Measurements from ENCODE around the gene GRIN3A. TPM values are rescaled to one million over a fixed set of nuclear protein-coding genes. Genes with fewer than 3 reads are reported as not detected.

Gene GRIN3A
- total RNA-seq, 1 experiment from 2014 or later, result not detected

- no peaks in the 10 kb centered on the region for H3K4me1 Mint-ChIP-seq
- no peak overlapping the region for H2BK120ac ChIP-seq (ENCODE audit: low read depth, low read length, poor library complexity, severe bottlenecking)
These were observed 118.0 kb downstream of the GRIN3A start for GRCh38 chr9:101620452-101620851.

More at GRCh38 chr9:101620452-101620851, 118.0 kb downstream of the GRIN3A start:
- H4K20me1 ChIP-seq (ENCODE audit: control insufficient read depth, insufficient read depth, insufficient read length), result no peaks in the 10 kb centered on the region
- H3T11ph ChIP-seq (ENCODE audit: low read length), result no peak overlapping the region
- Mint-ChIP-seq H3K36me3 (ENCODE audit: insufficient read depth in 1 of 3, low read depth in 3 of 3) (no peaks in the 10 kb centered on the region; a peak in 1 of 7 replicates), H3K27me3 (ENCODE audit: low read depth) (no peaks in the 10 kb centered on the region), H3K4me3 (no peak overlapping the region), H3K9me3 (no peaks in the 10 kb centered on the region; a peak in 1 of 5 replicates), H3K27ac (no peak overlapping the region)
- no peak overlapping the region for H3K4ac ChIP-seq (ENCODE audit: low read depth, low read length)
- H4K5ac ChIP-seq (ENCODE audit: insufficient read length, low read depth, low read length), result no peak overlapping the region
- no peaks in the 10 kb centered on the region for H3K79me1 ChIP-seq (ENCODE audit: insufficient read depth, low read depth, low read length, poor library complexity, severe bottlenecking)
- H3K14ac ChIP-seq (ENCODE audit: insufficient read depth, low read length), result no peak overlapping the region
- no peak overlapping the region for H3K4me2 ChIP-seq (ENCODE audit: insufficient read depth, insufficient read length, low read length)
- no peak overlapping the region for H2BK20ac ChIP-seq (ENCODE audit: low read depth, low read length, poor library complexity, severe bottlenecking)
- H3K23me2 ChIP-seq (ENCODE audit: insufficient read length, low read depth, low read length, poor library complexity, severe bottlenecking), result no peaks in the 10 kb centered on the region
- WGBS (ENCODE audit: extremely low coverage, insufficient read length, low lambda C conversion rate), result no CpG with 5 or more reads among the region's 1 CpG
- no peak overlapping the region for H2BK15ac ChIP-seq (ENCODE audit: low read depth, low read length)
- no peaks in the 10 kb centered on the region for H3K4me1 ChIP-seq (ENCODE audit: insufficient read depth, low read length)
- no peak overlapping the region for H2AK5ac ChIP-seq (ENCODE audit: insufficient read length, low read length)
- H3K79me2 ChIP-seq (ENCODE audit: insufficient read depth, low read length), result no peaks in the 10 kb centered on the region
- no peaks in the 10 kb centered on the region for H3K9me3 ChIP-seq (ENCODE audit: control insufficient read depth, low read depth, low read length)
- H4K91ac ChIP-seq (ENCODE audit: insufficient read length, low read depth, low read length), result no peak overlapping the region
- no peak overlapping the region for H2BK5ac ChIP-seq (ENCODE audit: insufficient read length, low read length)
- H3K23ac ChIP-seq (ENCODE audit: insufficient read length, low read depth, low read length), result no peak overlapping the region
- no peak for DNase-seq
- H4K8ac ChIP-seq (replicated peaks; ENCODE audit: insufficient read length, low read depth, low read length), result no peak overlapping the region
- no peak overlapping the region for H3K56ac ChIP-seq (ENCODE audit: insufficient read length, low read depth, low read length)
- no peaks in the 10 kb centered on the region for H3K27me3 ChIP-seq (ENCODE audit: insufficient read depth, low read length)
- H3K18ac ChIP-seq (ENCODE audit: insufficient read length, low read depth, low read length), result no peak overlapping the region
- no peak overlapping the region for H2BK12ac ChIP-seq (ENCODE audit: insufficient read length, low read depth, low read length)
- no peak overlapping the region for H3K27ac ChIP-seq (ENCODE audit: insufficient read length, low read depth, low read length)
- no peak overlapping the region for H3K9ac ChIP-seq (ENCODE audit: extremely low read depth, insufficient read length, low read length)
- no peak overlapping the region for H2AFZ ChIP-seq (ENCODE audit: low read length)
- TF ChIP-seq CTCF (conservative IDR thresholded peaks at IDR 0.05), result no peak

Measured in H9 (cell line).